Suppressor macrophage (primary cell): ENCODE data around the gene FOXL2NB.
"Not testable (repeated sequence)": the region's sequence is repeated elsewhere in the genome, so short reads cannot be mapped to it uniquely, and the experiment has no call there.

Experiments
- DNase-seq, 4 experiments: peaks; one replicate each; pipeline ENCODE4 v3.0.0-alpha.2; 2020 to 2022
- total RNA-seq, 17 experiments: gene quantifications; one replicate each; lab custom pipeline; 2026; ENCODE audit warnings: mixed read lengths in 6 of 17, inconsistent platforms in 3 of 17; lab: John Stamatoyannopoulos, UW

FOXL2NB gene
- 0 to 2.0 (median 0) reads per million in 17 experiments for total RNA-seq

GRCh38 chr3:138946663-138947494 lies at the start of gene FOXL2NB, which contains the start of gene FOXL2:
TSS of gene FOXL2NB (plus strand) at chr3:138947217. CDS start at chr3:138947365, 148 bp downstream.
TSS of gene FOXL2 (minus strand) at chr3:138947137. CDS start at chr3:138946722, 415 bp downstream.
- peak; percentile 43 to 62 (median 52) for DNase-seq

GRCh38 chr3:138898301-138898700 lies 48.7 kb upstream of the FOXL2NB start:
- DNase-seq: no peak

GRCh38 chr3:138898708-138899107 lies 48.3 kb upstream of the FOXL2NB start:
- DNase-seq: no peak

- no peak for DNase-seq
Observed at GRCh38 chr3:138899351-138899991, 47.5 kb upstream of the FOXL2NB start.

GRCh38 chr3:138901567-138901966 lies 45.5 kb upstream of the FOXL2NB start:
- peak; percentile 56 to 86 (median 74) for DNase-seq

GRCh38 chr3:138902171-138902570 lies 44.8 kb upstream of the FOXL2NB start:
- DNase-seq: peak in 3 of 4 experiments; percentile 21 to 53 (median 39)

GRCh38 chr3:138907539-138907938 lies 39.5 kb upstream of the FOXL2NB start:
- DNase-seq: peak; percentile 28 to 74 (median 61)

- peak; percentile 35 to 81 (median 62) for DNase-seq
Observed at GRCh38 chr3:138908846-138909245, 38.2 kb upstream of the FOXL2NB start.

GRCh38 chr3:138909904-138910303 lies 37.1 kb upstream of the FOXL2NB start:
- no peak for DNase-seq

GRCh38 chr3:138911621-138912020 lies 35.4 kb upstream of the FOXL2NB start:
- DNase-seq: no peak

- DNase-seq: no peak
Observed at GRCh38 chr3:138912237-138912636, 34.8 kb upstream of the FOXL2NB start.

- DNase-seq: no peak
Observed at GRCh38 chr3:138913766-138914165, 33.3 kb upstream of the FOXL2NB start.

GRCh38 chr3:138914870-138915502 lies 32.0 kb upstream of the FOXL2NB start:
- peak in 2 of 4 experiments; percentile 79 to 80 for DNase-seq

GRCh38 chr3:138915503-138916498 lies 31.2 kb upstream of the FOXL2NB start:
- peak; percentile 96 to 98 (median 97) for DNase-seq

- no peak for DNase-seq
Observed at GRCh38 chr3:138916824-138917223, 30.2 kb upstream of the FOXL2NB start.

GRCh38 chr3:138919325-138919724 lies 27.7 kb upstream of the FOXL2NB start:
- no peak for DNase-seq

GRCh38 chr3:138921316-138922292 lies 25.4 kb upstream of the FOXL2NB start:
- no peak for DNase-seq

GRCh38 chr3:138922400-138922799 lies 24.6 kb upstream of the FOXL2NB start:
- DNase-seq: not testable (repeated sequence)

- DNase-seq: peak; percentile 91 to 95 (median 94)
Observed at GRCh38 chr3:138923531-138923994, 23.5 kb upstream of the FOXL2NB start.

GRCh38 chr3:138928727-138929372 lies 18.2 kb upstream of the FOXL2NB start:
- DNase-seq: no peak
